Endothelial cell of umbilical vein (primary cell): ENCODE measurements around the gene SGMS2. TPM values are rescaled to one million over a fixed set of nuclear protein-coding genes. Genes with fewer than 3 reads are reported as not detected.

Experiments
- BruUV-seq: library from RNA; stranded (reverse); fragments of 400-500 nt; replicated peaks from 2 replicates; lab custom pipeline; 2021; lab: Mats Ljungman, UMichigan
- CTCF ChIA-PET: fragments of 300-600, 350-600 bp; sonication (Branson Sonifier 250); formaldehyde crosslinking; loops from one replicate; lab custom pipeline; 2021; ENCODE audit warnings: antibody characterized with exemption, inconsistent platforms; lab: Charles Lee
- POLR2A ChIA-PET: fragments of 300-600, 350-600 bp; sonication (Branson Sonifier 250); formaldehyde crosslinking; loops from one replicate; lab custom pipeline; 2021; ENCODE audit warnings: antibody characterized with exemption, inconsistent platforms; lab: Charles Lee
- DNase-seq: peaks from one replicate; pipeline ENCODE4 v3.0.0-alpha.2; 2011; ENCODE audit warnings: low read depth, low spot score
- FAIRE-seq: peaks from 2 replicates; lab custom pipeline; 2011; peaks lifted over from hg19 to GRCh38; lab: Jason Lieb, UNC
- H2AFZ ChIP-seq: 2 replicates; pipeline ENCODE4 v1.6.0; 2012; ENCODE audit warnings: low read depth, low read length, control low read depth, inconsistent platforms
- H3K27ac ChIP-seq: 2 replicates; pipeline ENCODE4 v1.5.1; 2011; ENCODE audit warnings: low read depth, mild to moderate bottlenecking, control low read depth, low read length, moderate library complexity; ENCODE audit not compliant: insufficient read depth
- H3K27me3 ChIP-seq, 2 experiments: 2 replicates each; pipeline versions ENCODE4 v1.6.0 to v1.6.1; 2011; ENCODE audit warnings: low read length in 2 of 2, mixed read lengths in 1 of 2; ENCODE audit not compliant: control insufficient read depth in 2 of 2, insufficient read depth in 2 of 2
- H3K36me3 ChIP-seq, 2 experiments: 2 replicates in 1 of 2; 3 replicates in 1 of 2; pipeline ENCODE4 v1.5.1; 2011; ENCODE audit warnings: low read length in 2 of 2, mild to moderate bottlenecking in 1 of 2, moderate library complexity in 1 of 2; ENCODE audit not compliant: control insufficient read depth in 2 of 2, insufficient read depth in 2 of 2; ENCODE audit errors: extremely low read depth in 1 of 2
- H3K4me1 ChIP-seq: 3 replicates; pipeline ENCODE4 v1.5.1; 2011; ENCODE audit warnings: mild to moderate bottlenecking, low read length; ENCODE audit not compliant: control insufficient read depth, insufficient read depth; ENCODE audit errors: extremely low read depth
- H3K4me2 ChIP-seq: 2 replicates; pipeline ENCODE4 v1.6.1; 2011; ENCODE audit warnings: low read length, control low read depth, mixed read lengths; ENCODE audit not compliant: insufficient read depth
- H3K4me3 ChIP-seq, 3 experiments: fragments of 200-600 bp in 1 of 3; sonication (generic), shearing (Covaris generic) in 1 of 3; replicated peaks in 1 of 3; 2 replicates each; pipeline ENCODE4 v1.5.1; 2011 to 2016; ENCODE audit warnings: control low read depth in 3 of 3, low read length in 3 of 3, mild to moderate bottlenecking in 2 of 3, inconsistent platforms in 1 of 3, low read depth in 1 of 3, moderate library complexity in 1 of 3; ENCODE audit not compliant: insufficient read depth in 1 of 3
- H3K79me2 ChIP-seq: 2 replicates; pipeline ENCODE4 v1.6.0; 2012; ENCODE audit warnings: low read length, inconsistent platforms; ENCODE audit not compliant: control insufficient read depth, insufficient read depth
- H3K9ac ChIP-seq: replicated peaks from 2 replicates; pipeline ENCODE3; 2011; ENCODE audit warnings: low read length, control low read depth; ENCODE audit not compliant: insufficient read depth; ENCODE audit errors: extremely low read depth
- H3K9me1 ChIP-seq: replicated peaks from 3 replicates; pipeline ENCODE4 v1.6.0; 2011; ENCODE audit warnings: mild to moderate bottlenecking, low read length; ENCODE audit not compliant: control insufficient read depth, insufficient read depth; ENCODE audit errors: extremely low read depth
- H3K9me3 ChIP-seq: replicated peaks from 2 replicates; pipeline ENCODE4 v1.5.1; 2012; ENCODE audit warnings: low read length, inconsistent platforms; ENCODE audit not compliant: control insufficient read depth, insufficient read depth
- H4K20me1 ChIP-seq: replicated peaks from 2 replicates; pipeline ENCODE3; 2011; ENCODE audit warnings: mild to moderate bottlenecking, low read length; ENCODE audit not compliant: control insufficient read depth, insufficient read depth; ENCODE audit errors: extremely low read depth
- EZH2 ChIP-seq: IDR thresholded peaks from 2 replicates; pipeline ENCODE4 v1.6.1; 2012; ENCODE audit warnings: borderline replicate concordance, low read depth, mild to moderate bottlenecking, moderate library complexity, low read length, inconsistent platforms; ENCODE audit not compliant: severe bottlenecking
- FOS ChIP-seq: IDR thresholded peaks from 2 replicates; pipeline ENCODE4 v1.6.1; 2011; ENCODE audit warnings: mild to moderate bottlenecking, low read length, moderate library complexity, borderline replicate concordance; ENCODE audit not compliant: insufficient read depth
- MYC ChIP-seq: IDR thresholded peaks from one replicate; pipeline ENCODE4 v1.6.1; 2011; ENCODE audit warnings: mild to moderate bottlenecking, low read depth, low read length
- dilution Hi-C: fragments of 300-500 bp; cut with MboI; formaldehyde crosslinking; loops from one replicate; pipeline ENCODE4 v1.15.0; 2019; ENCODE audit warnings: low sequenced_read_pairs; ENCODE audit not compliant: extremely low pct_ligation_motif_present
- intact Hi-C: fragments of 100-400 bp; cut with micrococcal nuclease; formaldehyde crosslinking; loops from one replicate; pipeline ENCODE4 v1.10.0; 2022
- polyA plus RNA-seq, 4 experiments: library from polyadenylated mRNA; depleted of rRNA in 3 of 4; stranded (reverse) in 3 of 4; unstranded in 1 of 4; fragments of >200 nt; gene quantifications; 2 replicates each; pipeline versions ENCODE4 v1.2.1 to v1.2.3, GENCODE V29; 2011 to 2012; ENCODE audit warnings: missing spikeins in 1 of 4
- total RNA-seq: library from RNA; stranded (reverse); gene quantifications from 2 replicates; pipeline ENCODE4 v1.2.3, GENCODE V29; 2021
- TF ChIP-seq, protein P1 (sequence below), 2 donors: IDR thresholded peaks; 1 replicate in 1 of 2; 2 replicates in 1 of 2; pipeline ENCODE4 v1.5.1; 2011; ENCODE audit warnings: low read length in 2 of 2, mild to moderate bottlenecking in 2 of 2, moderate library complexity in 2 of 2, control low read depth in 1 of 2, inconsistent platforms in 1 of 2, low read depth in 1 of 2; ENCODE audit not compliant: insufficient read depth in 1 of 2; ENCODE audit errors: extremely low read depth in 1 of 2

SGMS2 gene
- total and polyA plus RNA-seq, 2 donors (not counting 3 experiments of a cell fraction or from before 2014, with no cell fraction given): 33.0 to 33.2 TPM

DNA sequence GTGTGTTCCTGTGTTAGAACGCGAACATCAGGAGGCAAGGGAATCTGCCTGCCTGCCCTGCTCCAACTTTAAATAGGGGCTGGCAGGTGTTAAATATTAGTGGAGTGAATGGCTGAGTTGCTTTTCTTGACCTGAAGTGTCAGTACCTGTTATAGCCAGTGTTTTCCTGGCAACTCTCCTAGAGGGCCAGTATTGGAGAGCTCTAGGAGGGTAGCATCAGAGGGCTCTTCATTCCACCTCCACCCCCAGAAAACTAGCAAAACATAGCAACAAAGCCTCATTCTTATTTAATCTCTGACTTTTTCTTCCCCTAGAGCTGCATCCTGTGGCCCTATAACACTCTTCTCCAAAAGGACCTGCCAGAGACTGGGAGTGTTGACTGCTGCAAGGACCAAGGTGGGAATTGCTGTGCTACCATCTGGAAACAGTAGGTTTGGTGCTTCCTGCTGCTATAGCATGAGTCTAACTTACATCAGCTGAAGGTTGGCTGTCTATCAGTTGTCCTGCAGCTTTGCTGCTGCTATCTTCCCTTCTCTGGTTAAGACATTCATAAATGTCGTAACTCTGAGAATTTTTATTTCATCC is 33.5 kb downstream of the SGMS2 start:
- Histone ChIP-seq H3K9ac (no peak overlapping the region), H3K36me3 (no peaks in the 10 kb centered on the region), H3K27me3 (no peaks in the 10 kb centered on the region), H3K9me1 (no peaks in the 10 kb centered on the region), H4K20me1 (no peaks in the 10 kb centered on the region), H3K4me2 (no peak overlapping the region), H3K4me1 (peaks cover 29% of the 10 kb centered on the region), H3K4me3 (no peak overlapping the region), H3K9me3 (no peaks in the 10 kb centered on the region), H2AFZ (no peak overlapping the region), H3K79me2 (peaks cover 26% of the 10 kb centered on the region), H3K27ac (no peak overlapping the region)
- no TSS peak for BruUV-seq
- ChIA-PET CTCF (interaction anchor here (1.3 kb wide), 1 partner anchor 37 kb away, joined by 3 read pairs; no protein-coding TSS in a partner anchor), POLR2A (no interaction called here)
- dilution Hi-C loops: no loop called here
- FAIRE-seq: no peak
- no peak for TF ChIP-seq MYC
- TF ChIP-seq, protein P1, sequence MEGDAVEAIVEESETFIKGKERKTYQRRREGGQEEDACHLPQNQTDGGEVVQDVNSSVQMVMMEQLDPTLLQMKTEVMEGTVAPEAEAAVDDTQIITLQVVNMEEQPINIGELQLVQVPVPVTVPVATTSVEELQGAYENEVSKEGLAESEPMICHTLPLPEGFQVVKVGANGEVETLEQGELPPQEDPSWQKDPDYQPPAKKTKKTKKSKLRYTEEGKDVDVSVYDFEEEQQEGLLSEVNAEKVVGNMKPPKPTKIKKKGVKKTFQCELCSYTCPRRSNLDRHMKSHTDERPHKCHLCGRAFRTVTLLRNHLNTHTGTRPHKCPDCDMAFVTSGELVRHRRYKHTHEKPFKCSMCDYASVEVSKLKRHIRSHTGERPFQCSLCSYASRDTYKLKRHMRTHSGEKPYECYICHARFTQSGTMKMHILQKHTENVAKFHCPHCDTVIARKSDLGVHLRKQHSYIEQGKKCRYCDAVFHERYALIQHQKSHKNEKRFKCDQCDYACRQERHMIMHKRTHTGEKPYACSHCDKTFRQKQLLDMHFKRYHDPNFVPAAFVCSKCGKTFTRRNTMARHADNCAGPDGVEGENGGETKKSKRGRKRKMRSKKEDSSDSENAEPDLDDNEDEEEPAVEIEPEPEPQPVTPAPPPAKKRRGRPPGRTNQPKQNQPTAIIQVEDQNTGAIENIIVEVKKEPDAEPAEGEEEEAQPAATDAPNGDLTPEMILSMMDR (IDR thresholded peaks at IDR 0.05; ENCODE audit: extremely low read depth in 1 of 2, insufficient read depth in 1 of 2, low read depth in 1 of 2, low read length in 2 of 2): no peak
- no peak for TF ChIP-seq FOS
- TF ChIP-seq EZH2: no peak
- DNase-seq: no peak
- intact Hi-C loops: no loop called here
